ENCODE measurements around the gene MCM9. TPM values are rescaled to one million over a fixed set of nuclear protein-coding genes. Genes with fewer than 3 reads are reported as not detected.
A peak's percentile ranks its signal among the peaks of the same experiment; 100 is the strongest.

The MCM9 gene
- total RNA-seq, 1 donor from 2014 or later: 15.6 TPM

DNA sequence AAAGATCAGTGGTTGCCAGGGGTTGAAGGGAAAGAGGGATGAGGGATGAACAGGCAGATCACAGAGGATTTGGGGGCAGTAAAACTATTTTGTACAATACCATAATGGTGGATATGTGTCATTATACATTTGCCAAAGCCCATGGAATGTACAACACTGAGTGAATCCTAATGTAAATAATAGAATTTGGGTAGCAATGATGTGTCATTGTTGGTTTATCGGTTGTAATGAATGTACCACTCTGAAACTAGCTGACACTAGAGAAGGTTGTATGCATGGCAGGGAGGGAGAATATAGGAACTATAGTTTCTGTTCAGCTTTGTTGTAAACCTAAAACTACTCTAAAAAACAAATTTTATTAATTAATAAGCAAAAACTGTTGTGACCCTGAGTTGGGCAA is 58.8 kb downstream of the MCM9 start:
- Mint-ChIP-seq H3K27ac (ENCODE audit: unreplicated experiment) (peak overlapping the region; percentile 32), H3K27me3 (ENCODE audit: unreplicated experiment) (no peaks in the 10 kb centered on the region)

DNA sequence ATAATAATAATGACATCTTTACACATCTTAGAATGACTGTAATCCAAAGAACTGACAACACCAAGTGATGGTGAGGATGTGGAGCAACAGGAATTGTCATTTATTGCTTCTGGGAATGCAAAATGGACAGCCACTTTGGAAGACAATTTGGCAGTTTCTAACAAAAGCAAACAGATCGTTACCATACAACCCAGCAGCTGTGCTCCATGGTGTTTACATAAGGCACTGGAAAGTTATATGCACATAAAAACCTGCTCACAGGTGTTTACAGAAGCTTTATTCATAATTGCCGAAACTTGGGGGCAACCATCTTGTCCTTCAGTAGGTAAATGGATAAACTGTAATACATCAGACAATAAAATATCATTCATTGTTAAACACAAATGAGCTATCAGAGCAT is 59.3 kb downstream of the MCM9 start:
- Mint-ChIP-seq H3K27me3 (ENCODE audit: unreplicated experiment) (no peaks in the 10 kb centered on the region), H3K4me3 (ENCODE audit: unreplicated experiment) (no peak overlapping the region), H3K27ac (ENCODE audit: unreplicated experiment) (peak overlapping the region; percentile 32), H3K4me1 (ENCODE audit: unreplicated experiment) (peaks cover 23% of the 10 kb centered on the region), H3K36me3 (ENCODE audit: unreplicated experiment) (no peaks in the 10 kb centered on the region), H3K9me3 (ENCODE audit: unreplicated experiment) (no peaks in the 10 kb centered on the region)
- no peak for DNase-seq (ENCODE audit: extremely low spot score, unreplicated experiment)
- TF ChIP-seq, protein P1, sequence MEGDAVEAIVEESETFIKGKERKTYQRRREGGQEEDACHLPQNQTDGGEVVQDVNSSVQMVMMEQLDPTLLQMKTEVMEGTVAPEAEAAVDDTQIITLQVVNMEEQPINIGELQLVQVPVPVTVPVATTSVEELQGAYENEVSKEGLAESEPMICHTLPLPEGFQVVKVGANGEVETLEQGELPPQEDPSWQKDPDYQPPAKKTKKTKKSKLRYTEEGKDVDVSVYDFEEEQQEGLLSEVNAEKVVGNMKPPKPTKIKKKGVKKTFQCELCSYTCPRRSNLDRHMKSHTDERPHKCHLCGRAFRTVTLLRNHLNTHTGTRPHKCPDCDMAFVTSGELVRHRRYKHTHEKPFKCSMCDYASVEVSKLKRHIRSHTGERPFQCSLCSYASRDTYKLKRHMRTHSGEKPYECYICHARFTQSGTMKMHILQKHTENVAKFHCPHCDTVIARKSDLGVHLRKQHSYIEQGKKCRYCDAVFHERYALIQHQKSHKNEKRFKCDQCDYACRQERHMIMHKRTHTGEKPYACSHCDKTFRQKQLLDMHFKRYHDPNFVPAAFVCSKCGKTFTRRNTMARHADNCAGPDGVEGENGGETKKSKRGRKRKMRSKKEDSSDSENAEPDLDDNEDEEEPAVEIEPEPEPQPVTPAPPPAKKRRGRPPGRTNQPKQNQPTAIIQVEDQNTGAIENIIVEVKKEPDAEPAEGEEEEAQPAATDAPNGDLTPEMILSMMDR (IDR thresholded peaks at IDR 0.05): no peak

More for the DNA sequence above, 58.8 kb downstream of the MCM9 start:
- Mint-ChIP-seq H3K4me3 (ENCODE audit: unreplicated experiment) (no peak overlapping the region), H3K4me1 (ENCODE audit: unreplicated experiment) (peaks cover 22% of the 10 kb centered on the region), H3K9me3 (ENCODE audit: unreplicated experiment) (no peaks in the 10 kb centered on the region), H3K36me3 (ENCODE audit: unreplicated experiment) (no peaks in the 10 kb centered on the region)
- no peak for DNase-seq (ENCODE audit: extremely low spot score, unreplicated experiment)
- TF ChIP-seq, protein P1 (IDR thresholded peaks at IDR 0.05): no peak

DNA sequence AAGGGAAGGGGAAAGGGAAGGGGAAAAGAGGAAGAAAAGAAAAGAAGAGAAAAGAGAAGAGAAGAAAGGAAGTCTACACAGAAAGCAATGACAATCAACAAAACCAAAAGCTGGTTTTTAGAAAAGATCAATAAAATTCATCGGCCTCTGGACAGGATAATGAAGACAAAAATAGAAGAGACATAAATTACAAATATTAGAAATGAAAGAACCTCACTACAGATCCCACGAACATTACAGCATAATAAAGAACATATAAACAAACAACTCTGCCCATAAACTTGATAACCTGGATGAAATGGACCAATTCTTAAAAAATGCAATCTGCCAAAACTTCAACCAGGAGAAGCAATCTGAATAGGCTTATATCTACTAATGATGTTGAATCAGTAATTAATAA is 61.7 kb downstream of the MCM9 start:
- H3K4me1 Mint-ChIP-seq (ENCODE audit: unreplicated experiment): peaks cover 30% of the 10 kb centered on the region
- H3K27ac Mint-ChIP-seq (ENCODE audit: unreplicated experiment): no peak overlapping the region
- H3K27me3 Mint-ChIP-seq (ENCODE audit: unreplicated experiment): no peaks in the 10 kb centered on the region
- peaks cover 6% of the 10 kb centered on the region for H3K9me3 Mint-ChIP-seq (ENCODE audit: unreplicated experiment)
- no peak for DNase-seq (ENCODE audit: extremely low spot score, unreplicated experiment)
- H3K4me3 Mint-ChIP-seq (ENCODE audit: unreplicated experiment): no peak overlapping the region
- H3K36me3 Mint-ChIP-seq (ENCODE audit: unreplicated experiment): peaks cover 3% of the 10 kb centered on the region
- TF ChIP-seq, protein P1 (IDR thresholded peaks at IDR 0.05): no peak

DNA sequence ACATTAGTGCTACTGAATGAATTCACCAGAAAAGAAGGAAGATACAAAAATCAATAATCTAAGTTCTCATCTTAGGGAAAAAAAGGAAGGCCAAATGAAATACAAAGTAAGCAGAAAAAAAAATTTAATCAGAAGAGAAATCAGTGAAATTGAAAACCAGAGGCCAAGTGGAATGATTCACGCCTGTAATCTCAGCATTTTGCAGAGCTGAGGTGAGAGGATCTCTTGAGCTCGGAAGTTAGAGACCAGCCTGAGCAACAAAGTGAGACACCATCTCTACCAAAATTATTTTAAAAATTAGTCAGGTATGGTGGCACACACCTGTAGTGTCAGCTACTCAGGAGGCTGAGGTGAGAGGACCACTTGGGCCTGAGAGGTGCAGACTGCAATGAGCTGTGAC is 62.2 kb downstream of the MCM9 start:
- Mint-ChIP-seq H3K4me3 (ENCODE audit: unreplicated experiment) (no peak overlapping the region), H3K9me3 (ENCODE audit: unreplicated experiment) (peaks cover 6% of the 10 kb centered on the region), H3K27me3 (ENCODE audit: unreplicated experiment) (no peaks in the 10 kb centered on the region), H3K36me3 (ENCODE audit: unreplicated experiment) (peaks cover 6% of the 10 kb centered on the region), H3K4me1 (ENCODE audit: unreplicated experiment) (peaks cover 30% of the 10 kb centered on the region), H3K27ac (ENCODE audit: unreplicated experiment) (no peak overlapping the region)
- TF ChIP-seq, protein P1 (IDR thresholded peaks at IDR 0.05): no peak
- DNase-seq (ENCODE audit: extremely low spot score, unreplicated experiment): no peak

DNA sequence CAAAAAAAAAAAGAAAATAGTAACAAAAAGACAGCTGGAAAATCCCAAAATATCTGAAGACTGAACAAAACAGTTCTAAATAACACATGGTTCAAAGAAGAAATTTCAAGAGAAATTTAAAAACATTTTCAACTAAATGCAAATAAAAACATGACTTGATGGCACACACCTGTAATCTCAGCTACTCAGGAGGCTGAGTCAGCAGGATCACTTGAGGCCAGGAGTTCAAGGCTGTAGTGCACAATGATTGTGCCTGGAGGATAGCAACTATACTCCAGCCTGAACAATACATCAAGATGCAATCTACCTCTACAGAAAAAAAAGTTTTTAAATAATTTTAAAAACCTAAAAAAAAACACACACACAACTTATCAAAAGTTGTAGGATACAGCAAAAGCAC is 62.6 kb downstream of the MCM9 start:
- H3K4me3 Mint-ChIP-seq (ENCODE audit: unreplicated experiment): no peak overlapping the region
- no peak for DNase-seq (ENCODE audit: extremely low spot score, unreplicated experiment)
- TF ChIP-seq, protein P1 (IDR thresholded peaks at IDR 0.05): no peak
- no peak overlapping the region for H3K27ac Mint-ChIP-seq (ENCODE audit: unreplicated experiment)
- H3K4me1 Mint-ChIP-seq (ENCODE audit: unreplicated experiment): peaks cover 27% of the 10 kb centered on the region
- H3K36me3 Mint-ChIP-seq (ENCODE audit: unreplicated experiment): peaks cover 6% of the 10 kb centered on the region
- H3K9me3 Mint-ChIP-seq (ENCODE audit: unreplicated experiment): peaks cover 6% of the 10 kb centered on the region
- H3K27me3 Mint-ChIP-seq (ENCODE audit: unreplicated experiment): no peaks in the 10 kb centered on the region
